ENCODE results near the gene ASB4. TPM values are rescaled to one million over a fixed set of nuclear protein-coding genes. Genes with fewer than 3 reads are reported as not detected.
"Not testable (repeated sequence)": the region's sequence is repeated elsewhere in the genome, so short reads cannot be mapped to it uniquely, and the experiment has no call there.

The ASB4 gene
- total and polyA plus RNA-seq, 12 donors = 18.3 to 323 (median 88.2) TPM

GRCh38 chr7:95454438-95455045 lies 31.2 kb upstream of the ASB4 start:
- intact Hi-C loops (cut with DNase I) = no loop called here
- Histone ChIP-seq H3K4me1 (replicated peaks in 1 of 2) (no peaks in the 10 kb centered on the region), H3K36me3 (replicated peaks in 1 of 2) (no peaks in the 10 kb centered on the region), H3K27me3 (no peaks in the 10 kb centered on the region), H3K4me3 (no peak overlapping the region), H3K27ac (no peak overlapping the region), H3K9me3 (replicated peaks in 1 of 3) (no peaks in the 10 kb centered on the region)
- WGBS, 4 donors = 77 to 82% (median 80%) methylated on average over 2 of the region's 2 CpGs
- TF ChIP-seq, protein P1, sequence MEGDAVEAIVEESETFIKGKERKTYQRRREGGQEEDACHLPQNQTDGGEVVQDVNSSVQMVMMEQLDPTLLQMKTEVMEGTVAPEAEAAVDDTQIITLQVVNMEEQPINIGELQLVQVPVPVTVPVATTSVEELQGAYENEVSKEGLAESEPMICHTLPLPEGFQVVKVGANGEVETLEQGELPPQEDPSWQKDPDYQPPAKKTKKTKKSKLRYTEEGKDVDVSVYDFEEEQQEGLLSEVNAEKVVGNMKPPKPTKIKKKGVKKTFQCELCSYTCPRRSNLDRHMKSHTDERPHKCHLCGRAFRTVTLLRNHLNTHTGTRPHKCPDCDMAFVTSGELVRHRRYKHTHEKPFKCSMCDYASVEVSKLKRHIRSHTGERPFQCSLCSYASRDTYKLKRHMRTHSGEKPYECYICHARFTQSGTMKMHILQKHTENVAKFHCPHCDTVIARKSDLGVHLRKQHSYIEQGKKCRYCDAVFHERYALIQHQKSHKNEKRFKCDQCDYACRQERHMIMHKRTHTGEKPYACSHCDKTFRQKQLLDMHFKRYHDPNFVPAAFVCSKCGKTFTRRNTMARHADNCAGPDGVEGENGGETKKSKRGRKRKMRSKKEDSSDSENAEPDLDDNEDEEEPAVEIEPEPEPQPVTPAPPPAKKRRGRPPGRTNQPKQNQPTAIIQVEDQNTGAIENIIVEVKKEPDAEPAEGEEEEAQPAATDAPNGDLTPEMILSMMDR (IDR thresholded peaks at IDR 0.05) = no peak
- TF ChIP-seq POLR2A (IDR thresholded peaks at IDR 0.05) = no peak
- DNase-seq = no peak

DNA sequence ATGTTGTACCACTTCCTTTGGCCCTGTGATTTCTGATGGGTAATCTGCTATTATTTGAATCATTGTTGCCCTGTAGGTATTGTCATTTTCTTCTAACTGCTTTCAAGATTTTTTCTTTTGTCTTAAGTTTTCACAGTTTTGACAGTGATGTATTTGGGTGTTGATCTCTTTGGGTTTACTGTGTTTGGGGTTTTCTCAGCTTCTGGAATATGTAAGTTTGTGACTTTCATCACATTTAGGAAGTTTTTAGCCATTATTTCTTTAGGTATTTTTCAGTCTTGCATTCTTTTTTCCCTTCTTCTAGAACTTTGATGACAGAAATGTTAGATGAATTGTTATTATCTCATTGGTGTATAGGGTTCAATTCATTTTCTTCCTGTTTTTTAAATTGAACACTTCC lies 27.8 kb upstream of the ASB4 start:
- no peaks in the 10 kb centered on the region for H3K36me3 ChIP-seq (replicated peaks in 1 of 2)
- TF ChIP-seq, protein P1 (IDR thresholded peaks at IDR 0.05) = no peak
- no peak for TF ChIP-seq POLR2A (IDR thresholded peaks at IDR 0.05)
- H3K9me3 ChIP-seq (replicated peaks in 1 of 3) = no peaks in the 10 kb centered on the region
- no peaks in the 10 kb centered on the region for H3K4me1 ChIP-seq (replicated peaks in 1 of 2)
- no peak for DNase-seq
- intact Hi-C loops (cut with DNase I) = no loop called here
- H3K27ac ChIP-seq = no peak overlapping the region
- no peaks in the 10 kb centered on the region for H3K27me3 ChIP-seq
- H3K4me3 ChIP-seq = no peak overlapping the region

GRCh38 chr7:95460653-95461052 lies 25.1 kb upstream of the ASB4 start:
- DNase-seq; H3K4me1 ChIP-seq (replicated peaks in 1 of 2); H3K27me3 ChIP-seq; H3K4me3 ChIP-seq; H3K36me3 ChIP-seq (replicated peaks in 1 of 2); H3K9me3 ChIP-seq (replicated peaks in 1 of 3); intact Hi-C loops (cut with DNase I); H3K27ac ChIP-seq: not testable (repeated sequence)
- WGBS, 4 donors = 83 to 100% (median 97%) methylated on average over 2 of the region's 2 CpGs

- H3K36me3 ChIP-seq (replicated peaks in 1 of 2) = no peaks in the 10 kb centered on the region
- TF ChIP-seq POLR2A (IDR thresholded peaks at IDR 0.05) = no peak
- TF ChIP-seq, protein P1 (IDR thresholded peaks at IDR 0.05) = no peak
- DNase-seq = no peak
- peaks cover 6 to 7% of the 10 kb centered on the region in 2 donors for H3K4me1 ChIP-seq (replicated peaks in 1 of 2)
- no peak overlapping the region for H3K27ac ChIP-seq
- no peaks in the 10 kb centered on the region for H3K9me3 ChIP-seq (replicated peaks in 1 of 3)
- H3K27me3 ChIP-seq = no peaks in the 10 kb centered on the region
- H3K4me3 ChIP-seq = no peak overlapping the region
- 84 to 100% (median 98%) methylated on average over 1 of the region's 1 CpG for WGBS, 4 donors
- intact Hi-C loops (cut with DNase I) = no loop called here
Observed at GRCh38 chr7:95467912-95468607, 17.7 kb upstream of the ASB4 start.

GRCh38 chr7:95469187-95469586 lies 16.6 kb upstream of the ASB4 start:
- H3K9me3 ChIP-seq (replicated peaks in 1 of 3) = no peaks in the 10 kb centered on the region
- WGBS, 4 donors = 92 to 100% (median 95%) methylated on average over 1 of the region's 1 CpG
- TF ChIP-seq POLR2A (IDR thresholded peaks at IDR 0.05) = no peak
- TF ChIP-seq, protein P1 (IDR thresholded peaks at IDR 0.05) = no peak
- no peaks in the 10 kb centered on the region for H3K36me3 ChIP-seq (replicated peaks in 1 of 2)
- intact Hi-C loops (cut with DNase I) = no loop called here
- no peaks in the 10 kb centered on the region for H3K27me3 ChIP-seq
- peaks cover 6 to 7% of the 10 kb centered on the region in 2 donors for H3K4me1 ChIP-seq (replicated peaks in 1 of 2)
- no peak overlapping the region for H3K27ac ChIP-seq
- H3K4me3 ChIP-seq = no peak overlapping the region
- no peak for DNase-seq

Measured in adrenal gland (tissue), 12 donors.